HCT116 (cell line): ENCODE results near the gene RAB8B. TPM values are rescaled to one million over a fixed set of nuclear protein-coding genes. Genes with fewer than 3 reads are reported as not detected.

Source experiments
- ELF1 ChIP-seq: IDR thresholded peaks from 2 replicates; pipeline ENCODE4 v1.6.1; 2012; ENCODE audit warnings: low read depth, borderline replicate concordance
- SRF ChIP-seq: IDR thresholded peaks from 2 replicates; pipeline ENCODE4 v1.6.1; 2012; ENCODE audit warnings: low read depth
- ZNF274 ChIP-seq: fragments of 200-500 bp; sonication (Bioruptor generic); IDR thresholded peaks from 2 replicates; pipeline ENCODE4 v1.6.1; 2014; ENCODE audit warnings: mild to moderate bottlenecking, low read depth, low read length, inconsistent platforms
- total RNA-seq: library from RNA; stranded (reverse); gene quantifications from one replicate; pipeline ENCODE4 v1.2.1, GENCODE V29; 2021; ENCODE audit not compliant: unreplicated experiment

RAB8B gene
- total RNA-seq, 1 experiment from 2014 or later, result 19.4 TPM

DNA sequence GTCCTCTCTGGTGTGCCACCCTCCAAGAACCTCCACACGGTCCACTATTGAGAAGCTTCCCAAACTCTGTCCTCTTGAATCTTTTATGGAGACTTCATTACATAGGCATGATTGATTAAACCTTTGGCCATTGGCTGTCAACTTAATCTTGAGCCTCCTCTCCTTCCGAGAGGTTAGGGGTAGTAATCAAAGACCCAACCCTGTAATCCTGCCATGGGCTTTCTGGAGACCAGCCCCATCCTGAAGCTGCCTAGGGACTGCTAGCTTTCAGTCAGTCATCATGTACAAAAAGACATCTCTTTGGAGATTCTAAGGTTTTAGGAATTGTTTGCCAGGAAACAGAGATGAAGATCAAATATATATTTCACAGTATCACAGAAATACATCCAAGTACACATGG is 125.0 kb downstream of the RAB8B start (continued):
- no peak for TF ChIP-seq ZNF274
- TF ChIP-seq ELF1, result no peak
- TF ChIP-seq SRF, result no peak
- TF ChIP-seq, all 23 proteins: peak for 0

Other genes starting within 250 kb of the RAB8B start
- gene TPM1, start 146.9 kb upstream of the RAB8B start, total RNA-seq, result 22.5 TPM
- gene LACTB, start 67.7 kb upstream of the RAB8B start, total RNA-seq, result 7.6 TPM
- 139 TPM for gene RPS27L, start 32.1 kb upstream of the RAB8B start, total RNA-seq
- 8.5 TPM for gene APH1B, start 88.0 kb downstream of the RAB8B start, total RNA-seq
- gene CA12, start 192.2 kb downstream of the RAB8B start, total RNA-seq, result 1.8 TPM